ENCODE measurements around the gene BLTP3A. TPM values are rescaled to one million over a fixed set of nuclear protein-coding genes. Genes with fewer than 3 reads are reported as not detected.
"Not testable (repeated sequence)": the region's sequence is repeated elsewhere in the genome, so short reads cannot be mapped to it uniquely, and the experiment has no call there.

The BLTP3A gene
- total RNA-seq, 1 donor from 2014 or later = 12.4 TPM

DNA sequence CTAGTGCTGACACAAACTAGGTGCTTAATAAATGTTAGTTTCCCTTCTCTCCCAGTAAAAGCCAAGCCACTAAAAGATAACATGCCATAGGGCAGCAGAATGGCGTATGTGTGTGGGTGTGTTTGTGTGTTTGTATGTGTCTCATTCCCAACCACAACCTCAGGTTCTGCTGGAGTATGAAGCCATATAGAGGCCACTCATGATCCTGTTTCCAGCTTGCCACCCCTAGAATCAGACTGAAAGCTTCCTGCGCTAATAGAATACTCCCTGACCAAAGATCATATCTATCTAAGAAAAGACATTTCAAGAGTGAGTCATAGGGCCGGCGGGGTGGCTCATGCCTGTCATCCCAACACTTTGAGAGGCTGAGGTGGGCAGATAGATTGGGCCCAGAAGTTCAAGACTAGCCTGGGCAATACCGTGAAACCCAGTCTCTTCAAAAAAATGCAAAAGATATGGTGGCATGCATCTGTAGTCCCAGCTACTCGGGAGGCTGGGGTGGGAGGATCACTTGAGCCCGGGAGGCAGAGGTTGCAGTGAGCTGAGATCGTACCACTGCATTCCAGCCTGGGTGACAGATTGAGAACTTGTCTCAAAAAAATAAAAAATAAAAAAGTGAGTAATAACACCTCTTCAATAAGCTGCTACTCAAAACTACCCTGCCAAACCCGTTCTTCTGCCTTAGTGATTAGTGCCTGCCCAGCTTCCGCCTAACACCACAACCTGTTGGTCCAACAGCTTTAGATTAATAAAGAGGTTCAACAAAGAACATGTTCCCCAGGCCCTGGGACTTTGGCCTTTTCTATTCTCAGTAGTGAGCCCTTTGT is 46.4 kb upstream of the BLTP3A start:
- Mint-ChIP-seq H3K9me3 (ENCODE audit: unreplicated experiment) (no peaks in the 10 kb centered on the region), H3K4me3 (ENCODE audit: unreplicated experiment) (no peak overlapping the region), H3K27me3 (ENCODE audit: unreplicated experiment) (no peaks in the 10 kb centered on the region), H3K36me3 (ENCODE audit: low read depth, unreplicated experiment) (no peaks in the 10 kb centered on the region), H3K4me1 (ENCODE audit: unreplicated experiment) (no peaks in the 10 kb centered on the region), H3K27ac (ENCODE audit: unreplicated experiment) (no peak overlapping the region)
- TF ChIP-seq CTCF (IDR thresholded peaks at IDR 0.05; ENCODE audit: unreplicated experiment) = no peak
- no peak for DNase-seq (ENCODE audit: low spot score)

- no peak for DNase-seq (ENCODE audit: low spot score)
- no peaks in the 10 kb centered on the region for H3K27me3 Mint-ChIP-seq (ENCODE audit: unreplicated experiment)
- H3K9me3 Mint-ChIP-seq (ENCODE audit: unreplicated experiment) = no peaks in the 10 kb centered on the region
- TF ChIP-seq CTCF (IDR thresholded peaks at IDR 0.05; ENCODE audit: unreplicated experiment) = no peak
- H3K27ac Mint-ChIP-seq (ENCODE audit: unreplicated experiment) = no peak overlapping the region
- no peaks in the 10 kb centered on the region for H3K36me3 Mint-ChIP-seq (ENCODE audit: low read depth, unreplicated experiment)
- H3K4me1 Mint-ChIP-seq (ENCODE audit: unreplicated experiment) = no peaks in the 10 kb centered on the region
- no peak overlapping the region for H3K4me3 Mint-ChIP-seq (ENCODE audit: unreplicated experiment)
Observed at GRCh38 chr6:34746104-34746846, 45.6 kb upstream of the BLTP3A start.

DNA sequence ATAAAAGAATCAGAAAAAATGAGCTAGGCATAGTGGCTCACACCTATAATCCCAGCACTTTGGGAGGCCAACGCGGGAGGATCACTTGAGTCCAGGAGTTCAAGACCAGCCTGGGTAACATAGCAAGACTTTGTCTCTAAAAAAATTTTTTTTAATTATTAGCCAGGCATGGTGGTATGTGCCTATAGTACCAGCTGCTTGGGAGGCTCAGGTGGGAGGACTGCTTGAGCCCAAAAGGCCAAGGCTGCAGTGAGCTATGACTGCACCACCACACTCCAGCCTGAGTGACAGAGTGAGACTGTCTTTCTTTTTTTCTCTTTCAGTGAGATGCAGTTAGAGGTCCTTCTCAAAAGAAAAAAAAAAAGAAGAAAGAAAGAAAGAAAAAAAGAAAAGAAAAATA is 43.1 kb upstream of the BLTP3A start:
- Mint-ChIP-seq H3K27me3 (ENCODE audit: unreplicated experiment) (no peaks in the 10 kb centered on the region), H3K4me3 (ENCODE audit: unreplicated experiment) (no peak overlapping the region), H3K9me3 (ENCODE audit: unreplicated experiment) (no peaks in the 10 kb centered on the region), H3K36me3 (ENCODE audit: low read depth, unreplicated experiment) (no peaks in the 10 kb centered on the region), H3K4me1 (ENCODE audit: unreplicated experiment) (no peaks in the 10 kb centered on the region), H3K27ac (ENCODE audit: unreplicated experiment) (no peak overlapping the region)
- no peak for DNase-seq (ENCODE audit: low spot score)
- TF ChIP-seq CTCF (IDR thresholded peaks at IDR 0.05; ENCODE audit: unreplicated experiment) = no peak

- DNase-seq (ENCODE audit: low spot score); H3K27ac Mint-ChIP-seq (ENCODE audit: unreplicated experiment); H3K9me3 Mint-ChIP-seq (ENCODE audit: unreplicated experiment); H3K36me3 Mint-ChIP-seq (ENCODE audit: low read depth, unreplicated experiment); H3K4me1 Mint-ChIP-seq (ENCODE audit: unreplicated experiment); H3K27me3 Mint-ChIP-seq (ENCODE audit: unreplicated experiment): not testable (repeated sequence)
- H3K4me3 Mint-ChIP-seq (ENCODE audit: unreplicated experiment) = peak overlapping the region; percentile 74
- peak; percentile 32 for TF ChIP-seq CTCF (IDR thresholded peaks at IDR 0.05; ENCODE audit: unreplicated experiment)
Observed at GRCh38 chr6:34756513-34756856, 35.4 kb upstream of the BLTP3A start.
